Activated T-helper 1 cell treated with Interleukin-2 at 50 U/mL for 16 hours (primary cell): ENCODE results near the gene DPP4.
"Not testable (repeated sequence)": the region's sequence is repeated elsewhere in the genome, so short reads cannot be mapped to it uniquely, and the experiment has no call there.

Source experiments
- DNase-seq: peaks from one replicate; pipeline ENCODE4 v3.0.0-alpha.2; 2020; ENCODE audit warnings: low read depth

The DPP4 gene

GRCh38 chr2:162057426-162057825 is 16.6 kb downstream of the DPP4 start:
- no peak for DNase-seq

DNA sequence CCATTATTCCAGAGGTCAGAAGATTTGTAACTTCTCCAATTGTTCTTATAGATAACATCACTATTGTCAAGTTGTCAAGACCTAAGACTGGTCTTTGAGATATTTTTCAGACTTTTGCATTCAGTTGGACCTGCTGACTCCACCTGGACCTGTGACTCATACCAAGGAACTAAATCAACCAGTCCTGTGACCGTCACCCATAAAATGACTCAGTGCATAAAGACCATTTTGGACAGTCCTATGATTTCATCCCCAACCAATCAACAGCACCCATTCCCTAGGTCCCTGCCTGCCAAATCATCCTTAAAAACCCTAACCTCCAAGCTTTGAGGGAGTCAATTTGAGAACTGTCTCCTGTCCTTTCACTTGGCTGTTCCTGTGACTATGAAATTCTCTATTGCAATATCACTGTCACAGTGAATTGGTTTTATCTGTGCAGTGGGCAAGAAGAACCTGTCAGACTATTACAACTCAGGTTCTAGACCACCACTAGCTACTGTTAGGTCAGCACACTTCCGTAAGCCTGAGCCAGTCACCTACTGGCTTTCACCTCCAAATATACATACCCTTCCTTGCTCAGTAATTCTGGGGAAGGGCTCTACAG is 17.1 kb downstream of the DPP4 start:
- no peak for DNase-seq

DNA sequence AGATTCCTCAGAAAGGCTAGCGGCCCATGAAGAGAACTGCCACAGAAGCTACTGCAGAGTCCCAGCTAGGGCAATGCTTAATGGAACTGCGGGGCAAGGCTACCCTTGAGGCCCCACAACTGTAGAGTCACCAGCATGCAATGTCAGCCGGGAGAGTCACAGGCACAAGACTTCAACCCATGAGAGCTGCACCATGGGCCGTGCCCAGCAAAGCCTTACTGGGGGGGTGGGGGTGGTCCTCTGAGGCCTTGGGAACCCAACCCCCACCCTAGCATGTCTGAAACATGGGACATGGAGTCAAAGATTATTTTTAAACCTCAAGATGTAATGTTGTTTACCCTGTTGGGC is 20.2 kb downstream of the DPP4 start:
- DNase-seq: no peak

- no peak for DNase-seq
These were observed 20.8 kb downstream of the DPP4 start for GRCh38 chr2:162053066-162053807.

DNA sequence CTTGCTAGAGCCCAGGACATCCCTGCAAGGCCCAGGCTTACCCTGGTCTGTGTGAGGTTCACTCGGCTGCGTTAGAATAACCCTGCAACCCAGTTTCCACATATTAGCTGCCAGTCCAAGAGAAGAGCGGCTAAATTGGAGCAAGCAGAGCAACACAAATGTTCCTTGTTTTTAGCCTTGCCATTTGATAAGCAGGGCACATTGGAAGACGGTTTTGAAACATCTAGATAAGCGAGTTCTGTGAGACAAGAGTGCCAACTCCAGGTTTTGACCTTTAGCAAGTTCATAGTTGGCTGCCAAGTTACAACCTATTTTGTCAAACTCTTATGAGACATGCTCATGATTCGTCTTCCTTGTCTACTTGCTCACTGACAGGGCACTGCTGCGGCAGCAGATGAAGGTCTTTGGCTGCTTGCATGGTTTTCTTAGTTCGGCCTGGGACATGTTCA is 23.5 kb downstream of the DPP4 start:
- no peak for DNase-seq

GRCh38 chr2:162049089-162049488 is 24.9 kb downstream of the DPP4 start:
- not testable (repeated sequence) for DNase-seq

DNA sequence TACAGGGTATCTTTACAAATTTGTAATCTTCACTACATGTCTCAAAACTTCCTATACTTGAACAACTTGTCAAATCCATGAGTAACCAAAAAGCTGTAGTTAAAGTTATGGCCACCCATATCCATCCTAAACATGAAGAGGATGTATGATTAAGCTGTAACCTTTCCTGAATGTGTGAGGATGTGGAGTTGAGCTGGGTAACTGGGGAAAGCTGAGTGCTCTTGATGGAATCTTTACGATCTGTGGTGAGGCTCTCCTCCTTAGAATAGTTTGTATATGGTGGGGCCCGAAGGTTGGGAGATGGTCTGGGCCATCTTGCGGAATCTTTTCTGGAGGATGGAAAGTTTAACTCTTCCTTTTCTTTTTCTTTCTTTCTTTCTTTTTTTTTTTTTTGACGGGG is 29.4 kb downstream of the DPP4 start:
- DNase-seq: no peak

DNA sequence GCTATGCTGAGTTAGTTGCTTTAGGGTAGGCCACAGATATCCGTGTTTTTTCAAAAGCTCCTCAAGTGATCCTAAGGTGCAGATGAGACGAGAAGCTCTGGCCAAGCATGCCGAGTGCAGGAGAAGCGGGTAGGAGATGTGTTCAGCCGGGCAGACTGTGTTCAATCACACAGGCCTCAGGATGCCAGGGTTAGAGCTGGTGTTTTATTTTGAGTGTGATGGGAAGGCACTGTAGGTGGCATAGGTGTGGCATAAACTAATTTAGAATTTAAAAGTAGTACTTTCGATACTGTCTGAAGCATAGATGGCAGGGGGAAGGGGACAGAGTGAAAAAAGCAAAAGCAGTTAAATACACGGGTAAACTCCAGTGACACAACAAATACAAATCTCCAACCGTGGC is 30.9 kb downstream of the DPP4 start:
- no peak for DNase-seq

DNA sequence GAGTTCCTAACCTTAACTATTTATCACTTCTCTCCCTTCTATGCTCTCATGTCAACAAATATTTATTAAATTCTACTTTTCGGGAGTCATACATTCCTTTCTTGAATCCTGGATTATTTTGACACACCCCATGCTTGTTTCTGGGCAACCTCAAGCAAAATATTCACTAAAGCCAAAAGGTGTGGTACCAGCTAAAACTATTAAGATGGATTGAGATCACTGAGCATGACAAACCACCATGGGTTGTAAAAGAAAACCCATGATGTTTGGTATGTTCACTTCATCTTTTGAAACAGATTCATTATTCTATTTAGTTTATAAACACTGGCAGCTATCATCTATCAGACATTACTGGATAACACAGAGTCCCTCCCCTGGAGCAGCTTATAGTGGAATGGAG is 32.5 kb downstream of the DPP4 start:
- no peak for DNase-seq

- no peak for DNase-seq
These were observed 35.3 kb downstream of the DPP4 start for GRCh38 chr2:162038725-162039124.

- no peak for DNase-seq
These were observed 36.1 kb downstream of the DPP4 start for GRCh38 chr2:162037886-162038285.

GRCh38 chr2:162037028-162037795 is 36.8 kb downstream of the DPP4 start:
- no peak for DNase-seq

GRCh38 chr2:162035981-162036380 is 38.0 kb downstream of the DPP4 start:
- no peak for DNase-seq

DNA sequence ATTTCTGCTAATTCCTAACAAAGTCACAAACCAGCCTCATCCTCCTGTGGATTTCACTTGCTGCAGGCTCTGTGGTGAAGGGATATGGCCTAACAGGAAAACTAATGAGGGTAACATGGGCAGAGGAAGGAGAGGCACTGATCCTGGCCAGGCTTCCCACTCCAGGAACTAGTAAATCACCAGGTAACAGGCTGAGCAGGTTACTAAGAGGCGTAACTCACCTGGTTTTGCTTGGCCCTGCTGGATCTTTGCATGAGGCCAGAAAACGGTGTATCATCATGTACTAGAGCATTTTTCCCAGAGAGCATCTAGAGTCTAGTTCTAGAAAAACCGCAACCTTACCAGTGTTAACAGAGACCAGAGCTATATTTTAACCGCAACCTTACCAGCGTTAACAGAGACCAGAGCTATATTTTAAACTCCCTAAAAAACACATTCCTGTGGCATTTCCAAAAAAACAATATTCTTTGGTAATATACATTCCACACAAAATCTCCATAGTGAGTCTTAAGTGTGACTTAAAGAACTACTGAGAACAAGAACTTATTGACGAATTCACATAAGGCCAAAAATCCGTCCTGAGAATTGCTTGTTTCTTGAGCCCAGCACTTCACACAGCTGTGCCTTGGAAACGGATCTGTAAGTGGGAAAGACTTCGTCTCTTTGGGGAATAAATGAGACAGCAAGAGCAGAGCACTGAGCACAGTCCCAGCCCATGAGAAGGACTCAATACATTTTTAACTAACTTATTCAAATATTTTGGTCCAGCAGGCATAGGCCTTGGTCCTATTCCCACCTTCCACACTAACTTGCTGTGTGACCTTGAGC is 43.4 kb downstream of the DPP4 start:
- no peak for DNase-seq

DNA sequence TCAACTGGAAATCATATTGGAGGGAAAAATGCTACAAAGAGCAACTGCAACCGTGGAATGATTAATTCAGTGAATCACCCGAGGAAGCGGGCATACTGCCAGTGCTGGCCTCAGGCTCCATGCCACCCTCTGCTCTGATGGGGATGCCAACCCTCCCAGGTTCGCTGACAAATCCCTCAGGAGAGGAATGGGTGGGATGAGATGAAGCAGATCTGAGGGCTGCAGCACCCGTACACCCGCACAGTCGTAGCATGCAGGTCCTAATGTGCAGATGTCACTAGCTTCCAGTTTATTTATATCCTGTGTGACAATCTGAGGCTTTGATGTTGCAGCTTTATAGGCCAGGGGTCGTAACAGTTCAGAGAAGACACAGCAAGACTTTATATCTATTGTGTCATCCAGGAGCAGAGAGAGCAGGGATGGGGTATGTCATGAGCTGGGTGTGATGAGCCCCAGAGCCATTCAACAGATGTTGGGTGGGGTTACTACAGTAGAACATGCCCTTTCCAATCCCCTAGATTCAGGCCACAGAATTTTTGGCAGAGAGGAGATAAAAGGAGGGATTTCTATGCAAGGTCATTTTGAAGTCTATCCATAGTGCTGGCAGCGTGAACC is 44.6 kb downstream of the DPP4 start:
- DNase-seq: no peak

GRCh38 chr2:162028511-162028910 is 45.5 kb downstream of the DPP4 start:
- DNase-seq: no peak

GRCh38 chr2:162025121-162025911 is 48.7 kb downstream of the DPP4 start:
- no peak for DNase-seq

DNA sequence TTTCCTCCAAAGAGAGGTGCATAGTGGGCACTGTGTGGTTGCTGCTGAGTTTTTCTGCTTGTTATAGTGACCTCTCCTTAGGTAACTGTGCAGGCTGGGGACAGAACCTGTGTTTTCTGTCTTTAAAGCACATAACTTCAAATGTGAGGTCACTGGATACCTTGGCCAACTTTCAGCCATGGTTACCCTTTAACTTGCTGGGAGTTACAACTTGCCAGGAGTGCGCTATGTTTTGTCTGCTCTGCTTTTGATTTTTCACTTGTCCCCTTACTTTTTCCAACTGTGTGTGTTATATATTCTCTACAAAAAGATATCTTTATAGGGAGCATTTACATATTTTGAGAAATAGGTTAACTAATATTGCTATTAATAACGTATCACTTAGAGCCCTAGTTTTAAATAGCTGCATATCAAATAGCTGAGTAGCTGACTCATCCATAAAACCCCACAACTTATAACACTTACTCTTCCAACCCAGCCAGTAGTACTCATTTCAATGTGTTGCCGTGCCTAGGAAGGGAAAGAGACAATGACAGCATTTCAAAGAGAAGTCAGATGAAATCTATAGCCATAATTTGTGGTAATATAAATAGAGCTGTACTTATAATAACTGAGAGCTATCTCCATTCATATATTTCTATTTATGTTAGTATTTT is 51.6 kb downstream of the DPP4 start:
- no peak for DNase-seq

- no peak for DNase-seq
These were observed 52.4 kb downstream of the DPP4 start for GRCh38 chr2:162021516-162022058.

GRCh38 chr2:162018530-162018929 is 55.5 kb downstream of the DPP4 start:
- DNase-seq: no peak
